SK-N-SH treated with all-trans-retinoic acid at 6 μM for 48 hours (cell line): ENCODE data around the gene NDOR1.

ENCODE experiments used
- GLIS3 ChIP-seq: fragments of 250-450 bp; sonication (Bioruptor Pico); IDR thresholded peaks from 2 replicates; pipeline ENCODE4 v1.5.0; 2020; ENCODE audit warnings: mild to moderate bottlenecking, moderate library complexity
- ISL1 ChIP-seq: fragments of 250-450 bp; sonication (Bioruptor Pico); IDR thresholded peaks from 2 replicates; pipeline ENCODE4 v2.1.2; 2022; ENCODE audit warnings: mild to moderate bottlenecking, moderate library complexity
- PPARA ChIP-seq: fragments of 250-450 bp; sonication (Bioruptor Pico); IDR thresholded peaks from 2 replicates; pipeline ENCODE4 v1.5.0; 2020; ENCODE audit warnings: mild to moderate bottlenecking, borderline replicate concordance
- ZC3H10 ChIP-seq: fragments of 250-450 bp; sonication (Bioruptor Pico); IDR thresholded peaks from 2 replicates; pipeline ENCODE4 v1.5.1; 2021; ENCODE audit warnings: mild to moderate bottlenecking, moderate library complexity
- ZFP3 ChIP-seq: fragments of 250-450 bp; sonication (Bioruptor Pico); IDR thresholded peaks from 2 replicates; pipeline ENCODE4 v1.5.0; 2020; ENCODE audit warnings: mild to moderate bottlenecking, moderate library complexity
- ZFP30 ChIP-seq: fragments of 450-650 bp; formaldehyde crosslinking; IDR thresholded peaks from 2 replicates; pipeline ENCODE4 v1.5.0; 2022; ENCODE audit warnings: mild to moderate bottlenecking, moderate library complexity
- ZNF70 ChIP-seq: fragments of 450-650 bp; formaldehyde crosslinking; IDR thresholded peaks from 2 replicates; pipeline ENCODE4 v1.5.0; 2020; ENCODE audit warnings: mild to moderate bottlenecking, moderate library complexity
- TF ChIP-seq, protein P1 (sequence below): fragments of 250-450 bp; sonication (Bioruptor Pico); IDR thresholded peaks from 2 replicates; pipeline ENCODE4 v1.5.1; 2020; ENCODE audit warnings: low read depth, mild to moderate bottlenecking, moderate library complexity

DNA sequence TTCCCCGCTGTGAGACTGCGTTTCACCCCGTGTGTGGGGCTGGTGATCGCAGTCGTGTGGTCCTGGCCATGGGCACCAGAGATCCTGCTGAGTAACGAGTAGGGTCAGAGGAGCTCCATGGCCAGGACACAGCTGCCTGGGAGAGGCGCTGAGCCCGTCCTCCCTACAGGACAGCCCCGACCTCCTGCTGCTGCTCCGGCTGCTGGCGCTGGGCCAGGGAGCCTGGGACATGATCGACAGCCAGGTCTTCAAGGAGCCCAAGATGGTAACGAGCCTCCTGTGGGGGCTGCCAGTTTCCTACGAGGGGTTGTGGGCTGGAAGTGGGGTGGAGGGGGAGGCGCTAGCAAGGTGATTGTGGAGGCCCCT, 60.6 kb downstream of the NDOR1 start:
- TF ChIP-seq, protein P1, sequence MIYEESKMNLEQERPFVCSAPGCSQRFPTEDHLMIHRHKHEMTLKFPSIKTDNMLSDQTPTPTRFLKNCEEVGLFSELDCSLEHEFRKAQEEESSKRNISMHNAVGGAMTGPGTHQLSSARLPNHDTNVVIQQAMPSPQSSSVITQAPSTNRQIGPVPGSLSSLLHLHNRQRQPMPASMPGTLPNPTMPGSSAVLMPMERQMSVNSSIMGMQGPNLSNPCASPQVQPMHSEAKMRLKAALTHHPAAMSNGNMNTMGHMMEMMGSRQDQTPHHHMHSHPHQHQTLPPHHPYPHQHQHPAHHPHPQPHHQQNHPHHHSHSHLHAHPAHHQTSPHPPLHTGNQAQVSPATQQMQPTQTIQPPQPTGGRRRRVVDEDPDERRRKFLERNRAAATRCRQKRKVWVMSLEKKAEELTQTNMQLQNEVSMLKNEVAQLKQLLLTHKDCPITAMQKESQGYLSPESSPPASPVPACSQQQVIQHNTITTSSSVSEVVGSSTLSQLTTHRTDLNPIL (CRISPR knock-in tag), result no peak
- TF ChIP-seq ZC3H10 (CRISPR knock-in tag) (no peak), ZFP3 (CRISPR knock-in tag) (no peak), GLIS3 (CRISPR knock-in tag) (no peak), ZFP30 (CRISPR knock-in tag) (no peak), ZNF70 (CRISPR knock-in tag) (no peak), PPARA (no peak), ISL1 (no peak)
